ENCODE data around the gene NEU3. TPM values are rescaled to one million over a fixed set of nuclear protein-coding genes. Genes with fewer than 3 reads are reported as not detected.

The NEU3 gene
- polyA plus RNA-seq, 1 donor (not counting 4 experiments of a cell fraction or from before 2014, with no cell fraction given) = 8.2 TPM

DNA sequence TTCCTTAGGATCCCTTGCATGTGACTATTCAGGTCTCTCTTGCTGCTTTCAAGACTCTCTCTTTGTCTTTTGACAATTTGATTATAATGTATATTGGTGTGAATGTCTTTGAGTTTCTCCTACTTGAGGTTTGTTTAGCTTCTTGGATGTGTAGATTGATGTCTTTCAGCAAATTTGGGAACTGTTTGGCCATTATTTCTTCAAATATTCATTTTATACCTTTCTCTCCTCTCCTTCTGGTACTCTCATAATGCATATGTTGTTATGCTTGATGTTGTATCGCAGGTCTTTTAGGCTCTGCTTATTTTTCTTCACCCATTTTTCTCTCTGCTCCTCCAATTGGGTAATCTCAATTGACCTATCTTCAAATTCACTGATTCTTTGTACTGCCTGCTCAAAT lies 63.7 kb downstream of the NEU3 start:
- H3K9ac ChIP-seq (ENCODE audit: control insufficient read depth, extremely low read depth, insufficient read depth, low read length) = no peak overlapping the region
- no peak overlapping the region for H3K4me2 ChIP-seq (ENCODE audit: control insufficient read depth, extremely low read depth, insufficient read depth, low read depth, low read length)
- no peak overlapping the region for H3K27ac ChIP-seq (ENCODE audit: control insufficient read depth, insufficient read depth, low read length)
- H3K4me3 ChIP-seq (ENCODE audit: control insufficient read depth in 2 of 3, extremely low read depth in 1 of 3, insufficient read depth in 2 of 3, low read depth in 1 of 3, low read length in 3 of 3) = no peak overlapping the region
- H4K20me1 ChIP-seq (ENCODE audit: control insufficient read depth, extremely low read depth, insufficient read depth, low read length) = no peaks in the 10 kb centered on the region
- H2AFZ ChIP-seq (ENCODE audit: control insufficient read depth, low read length) = no peak overlapping the region
- TF ChIP-seq, protein P1, sequence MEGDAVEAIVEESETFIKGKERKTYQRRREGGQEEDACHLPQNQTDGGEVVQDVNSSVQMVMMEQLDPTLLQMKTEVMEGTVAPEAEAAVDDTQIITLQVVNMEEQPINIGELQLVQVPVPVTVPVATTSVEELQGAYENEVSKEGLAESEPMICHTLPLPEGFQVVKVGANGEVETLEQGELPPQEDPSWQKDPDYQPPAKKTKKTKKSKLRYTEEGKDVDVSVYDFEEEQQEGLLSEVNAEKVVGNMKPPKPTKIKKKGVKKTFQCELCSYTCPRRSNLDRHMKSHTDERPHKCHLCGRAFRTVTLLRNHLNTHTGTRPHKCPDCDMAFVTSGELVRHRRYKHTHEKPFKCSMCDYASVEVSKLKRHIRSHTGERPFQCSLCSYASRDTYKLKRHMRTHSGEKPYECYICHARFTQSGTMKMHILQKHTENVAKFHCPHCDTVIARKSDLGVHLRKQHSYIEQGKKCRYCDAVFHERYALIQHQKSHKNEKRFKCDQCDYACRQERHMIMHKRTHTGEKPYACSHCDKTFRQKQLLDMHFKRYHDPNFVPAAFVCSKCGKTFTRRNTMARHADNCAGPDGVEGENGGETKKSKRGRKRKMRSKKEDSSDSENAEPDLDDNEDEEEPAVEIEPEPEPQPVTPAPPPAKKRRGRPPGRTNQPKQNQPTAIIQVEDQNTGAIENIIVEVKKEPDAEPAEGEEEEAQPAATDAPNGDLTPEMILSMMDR (optimal IDR thresholded peaks at IDR 0.05 in 1 of 3, IDR thresholded peaks at IDR 0.05 in 1 of 3, conservative IDR thresholded peaks at IDR 0.05 in 1 of 3; ENCODE audit: extremely low read depth in 1 of 3, insufficient read depth in 2 of 3, low read length in 3 of 3) = no peak
- TF ChIP-seq EZH2 (IDR thresholded peaks at IDR 0.05; ENCODE audit: low read length) = no peak
- no peaks in the 10 kb centered on the region for H3K79me2 ChIP-seq (ENCODE audit: control insufficient read depth, insufficient read depth, low read length)
- FAIRE-seq (no peak), DNase-seq (ENCODE audit: low read depth, low spot score) (no peak)
- H3K9me3 ChIP-seq (ENCODE audit: control insufficient read depth, low read depth, low read length) = no peaks in the 10 kb centered on the region
- H3K36me3 ChIP-seq (ENCODE audit: control insufficient read depth in 2 of 2, extremely low read depth in 1 of 2, insufficient read depth in 2 of 2, low read length in 2 of 2) = no peaks in the 10 kb centered on the region
- H3K27me3 ChIP-seq (ENCODE audit: control insufficient read depth, extremely low read depth, insufficient read depth, low read length) = no peaks in the 10 kb centered on the region
- no peaks in the 10 kb centered on the region for H3K4me1 ChIP-seq (ENCODE audit: control insufficient read depth, extremely low read depth, insufficient read depth, low read length)
- dilution Hi-C loops (cut with MboI; ENCODE audit: extremely low pct_ligation_motif_present, low sequenced_read_pairs) = no loop called here
- no peaks in the 10 kb centered on the region for H3K9me1 ChIP-seq (ENCODE audit: control insufficient read depth, extremely low read depth, insufficient read depth, low read length)

DNA sequence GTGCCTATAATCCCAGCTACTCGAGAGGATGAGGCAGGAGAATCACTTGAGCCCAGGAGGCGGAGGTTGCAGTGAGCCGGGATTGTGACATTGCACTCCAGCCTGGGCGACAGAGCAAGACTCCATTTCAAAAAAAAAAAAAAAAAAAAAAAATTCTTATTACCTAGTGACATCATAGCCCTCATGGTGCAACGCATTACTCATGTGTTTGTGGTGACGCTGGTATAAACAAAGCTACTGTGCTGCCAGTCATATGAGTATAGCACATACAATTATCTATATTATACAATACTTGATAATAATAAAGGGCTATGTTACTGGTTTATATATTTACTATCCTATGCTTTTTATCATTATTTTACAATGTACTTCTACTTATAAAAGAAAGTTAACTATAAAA lies 66.8 kb downstream of the NEU3 start:
- FAIRE-seq (no peak), DNase-seq (ENCODE audit: low read depth, low spot score) (no peak)
- H3K27me3 ChIP-seq (ENCODE audit: control insufficient read depth, extremely low read depth, insufficient read depth, low read length) = peaks cover 4% of the 10 kb centered on the region
- H3K27ac ChIP-seq (ENCODE audit: control insufficient read depth, insufficient read depth, low read length) = no peak overlapping the region
- TF ChIP-seq, protein P1 (optimal IDR thresholded peaks at IDR 0.05 in 1 of 3, IDR thresholded peaks at IDR 0.05 in 1 of 3, conservative IDR thresholded peaks at IDR 0.05 in 1 of 3; ENCODE audit: extremely low read depth in 1 of 3, insufficient read depth in 2 of 3, low read length in 3 of 3) = no peak
- no peak for TF ChIP-seq EZH2 (IDR thresholded peaks at IDR 0.05; ENCODE audit: low read length)
- no peak overlapping the region for H3K9ac ChIP-seq (ENCODE audit: control insufficient read depth, extremely low read depth, insufficient read depth, low read length)
- H3K4me1 ChIP-seq (ENCODE audit: control insufficient read depth, extremely low read depth, insufficient read depth, low read length) = no peaks in the 10 kb centered on the region
- no peak overlapping the region for H3K4me2 ChIP-seq (ENCODE audit: control insufficient read depth, extremely low read depth, insufficient read depth, low read depth, low read length)
- H3K9me1 ChIP-seq (ENCODE audit: control insufficient read depth, extremely low read depth, insufficient read depth, low read length) = no peaks in the 10 kb centered on the region
- no peak overlapping the region for H3K4me3 ChIP-seq (ENCODE audit: control insufficient read depth in 2 of 3, extremely low read depth in 1 of 3, insufficient read depth in 2 of 3, low read depth in 1 of 3, low read length in 3 of 3)
- H3K36me3 ChIP-seq (ENCODE audit: control insufficient read depth in 2 of 2, extremely low read depth in 1 of 2, insufficient read depth in 2 of 2, low read length in 2 of 2) = no peaks in the 10 kb centered on the region
- dilution Hi-C loops (cut with MboI; ENCODE audit: extremely low pct_ligation_motif_present, low sequenced_read_pairs) = no loop called here
- no peaks in the 10 kb centered on the region for H4K20me1 ChIP-seq (ENCODE audit: control insufficient read depth, extremely low read depth, insufficient read depth, low read length)
- H2AFZ ChIP-seq (ENCODE audit: control insufficient read depth, low read length) = no peak overlapping the region
- H3K79me2 ChIP-seq (ENCODE audit: control insufficient read depth, insufficient read depth, low read length) = no peaks in the 10 kb centered on the region
- no peaks in the 10 kb centered on the region for H3K9me3 ChIP-seq (ENCODE audit: control insufficient read depth, low read depth, low read length)
